D721Med (cell line): Measurements from ENCODE around the gene MAFG.
A peak's percentile ranks its signal among the peaks of the same experiment; 100 is the strongest.

Source experiments
- DNase-seq: peaks from one replicate; pipeline ENCODE4 v3.0.0; 2011; ENCODE audit warnings: low spot score; ENCODE audit not compliant: insufficient read length
- FAIRE-seq: peaks from 2 replicates; lab custom pipeline; 2011; peaks lifted over from hg19 to GRCh38; lab: Jason Lieb, UNC
- CTCF ChIP-seq: IDR thresholded peaks from 2 replicates; pipeline ENCODE4 v1.5.1; 2012; ENCODE audit warnings: mild to moderate bottlenecking, control low read depth; ENCODE audit not compliant: insufficient read depth; ENCODE audit errors: missing control alignments

The MAFG gene

DNA sequence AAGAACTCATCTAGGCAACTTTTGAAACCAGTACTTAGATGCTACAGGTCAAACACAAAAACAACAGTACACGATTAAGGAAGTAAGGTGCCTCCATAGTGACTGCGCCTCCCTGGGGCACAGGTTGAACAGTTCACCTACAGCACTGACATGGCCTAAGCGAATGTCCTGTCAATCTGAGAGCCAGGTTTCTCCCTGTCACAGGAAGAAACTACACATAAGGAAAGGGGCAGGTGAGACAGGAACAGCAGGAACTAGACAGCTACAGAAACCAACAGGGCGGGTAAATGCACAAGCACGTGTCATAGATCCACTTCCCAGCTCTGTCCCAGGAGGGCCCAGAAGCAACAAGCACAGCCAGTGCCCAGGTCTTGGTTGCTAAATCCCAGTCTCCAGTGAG lies 48.4 kb downstream of the MAFG start:
- TF ChIP-seq CTCF = no peak
- FAIRE-seq = no peak
- no peak for DNase-seq

DNA sequence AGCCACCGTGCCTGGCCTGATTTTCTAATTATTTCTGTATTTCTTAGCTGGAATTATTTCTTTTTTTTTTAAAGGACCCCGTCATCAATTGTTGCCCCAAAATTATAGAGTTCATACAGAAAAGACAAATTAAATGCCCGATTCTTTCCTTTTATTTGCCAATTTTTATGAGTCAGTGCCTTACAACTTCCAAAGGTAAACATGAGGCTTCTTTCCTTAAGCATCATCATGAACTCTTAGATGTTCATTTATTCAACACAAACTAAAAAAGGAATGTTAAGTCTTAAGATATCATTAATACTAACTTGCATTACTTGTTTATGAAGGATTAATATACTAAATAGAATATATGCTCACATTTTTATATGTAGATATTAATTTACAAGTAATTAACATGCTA lies 49.2 kb downstream of the MAFG start:
- FAIRE-seq (no peak), DNase-seq (no peak)
- TF ChIP-seq CTCF = no peak

DNA sequence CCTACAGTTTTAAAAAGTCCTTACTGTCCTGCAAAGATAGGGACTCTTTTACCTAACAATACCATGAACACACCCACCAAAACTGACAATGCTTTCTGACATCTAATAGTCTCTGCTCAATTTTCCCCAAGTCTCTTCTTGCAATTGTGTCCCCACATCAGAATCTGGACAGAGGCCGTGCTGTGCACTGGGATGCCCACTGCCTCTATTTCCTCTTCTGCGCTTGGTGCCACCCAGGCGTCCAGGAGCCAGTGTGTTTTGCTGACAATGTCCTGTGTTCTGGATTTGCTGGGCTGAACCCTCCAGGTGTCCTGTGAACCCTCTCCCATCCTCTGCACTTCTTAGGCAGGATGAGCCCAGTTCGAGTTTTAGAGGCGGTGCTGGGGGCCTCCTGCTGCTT lies 50.0 kb downstream of the MAFG start:
- FAIRE-seq = no peak
- TF ChIP-seq CTCF = no peak
- no peak for DNase-seq

DNA sequence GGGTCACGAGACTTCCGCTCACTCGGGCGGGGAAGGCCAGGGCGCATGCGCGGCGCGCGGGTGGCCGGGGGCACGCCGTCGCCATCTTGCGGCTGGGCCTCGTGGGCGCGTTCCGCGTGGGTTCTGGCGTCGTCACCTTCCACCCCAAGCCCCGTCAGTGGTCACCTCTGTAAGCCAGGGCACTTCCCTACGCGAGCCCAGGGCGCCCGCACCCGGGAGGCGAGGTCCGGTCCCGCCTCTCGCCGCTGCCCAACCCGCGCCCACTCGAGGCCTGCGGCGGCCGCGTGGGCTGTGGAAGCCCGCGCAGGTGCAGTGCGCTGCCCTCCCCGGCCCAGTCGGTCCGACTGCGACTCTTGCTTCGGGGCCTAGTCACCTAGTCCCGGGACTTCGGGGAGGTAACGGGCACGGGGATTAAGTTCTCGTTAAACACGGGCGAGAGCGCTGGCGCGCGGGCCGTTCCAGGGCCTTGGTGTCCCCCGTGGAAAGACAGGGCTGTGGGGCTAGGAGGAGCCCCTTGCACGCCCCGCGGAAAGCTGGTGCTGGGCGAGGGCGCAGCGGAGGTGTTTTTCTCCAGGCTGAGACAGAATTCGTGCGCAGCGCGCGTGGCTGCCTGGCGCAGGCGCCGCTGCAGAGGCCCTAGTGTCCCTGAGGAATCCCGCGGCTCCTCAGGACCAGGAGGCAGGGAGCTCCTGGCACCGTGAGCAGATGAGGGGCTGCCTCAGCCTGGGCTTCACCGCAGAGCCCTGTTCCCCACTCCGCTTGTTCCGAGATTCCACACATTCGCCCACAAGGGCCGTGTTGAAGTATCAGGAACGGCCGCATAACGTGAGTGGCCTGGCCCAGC lies 55.9 kb downstream of the MAFG start:
- TF ChIP-seq CTCF = peak; percentile 27
- DNase-seq = peak; percentile 95
- FAIRE-seq = no peak

GRCh38 chr17:81870981-81871386 lies 56.6 kb downstream of the MAFG start, which contains the start of gene ARHGDIA:
Gene ARHGDIA (minus strand): TSS chr17:81871337. CDS start chr17:81869930, 1,407 bp downstream.
- FAIRE-seq = no peak
- no peak for DNase-seq
- TF ChIP-seq CTCF = no peak

DNA sequence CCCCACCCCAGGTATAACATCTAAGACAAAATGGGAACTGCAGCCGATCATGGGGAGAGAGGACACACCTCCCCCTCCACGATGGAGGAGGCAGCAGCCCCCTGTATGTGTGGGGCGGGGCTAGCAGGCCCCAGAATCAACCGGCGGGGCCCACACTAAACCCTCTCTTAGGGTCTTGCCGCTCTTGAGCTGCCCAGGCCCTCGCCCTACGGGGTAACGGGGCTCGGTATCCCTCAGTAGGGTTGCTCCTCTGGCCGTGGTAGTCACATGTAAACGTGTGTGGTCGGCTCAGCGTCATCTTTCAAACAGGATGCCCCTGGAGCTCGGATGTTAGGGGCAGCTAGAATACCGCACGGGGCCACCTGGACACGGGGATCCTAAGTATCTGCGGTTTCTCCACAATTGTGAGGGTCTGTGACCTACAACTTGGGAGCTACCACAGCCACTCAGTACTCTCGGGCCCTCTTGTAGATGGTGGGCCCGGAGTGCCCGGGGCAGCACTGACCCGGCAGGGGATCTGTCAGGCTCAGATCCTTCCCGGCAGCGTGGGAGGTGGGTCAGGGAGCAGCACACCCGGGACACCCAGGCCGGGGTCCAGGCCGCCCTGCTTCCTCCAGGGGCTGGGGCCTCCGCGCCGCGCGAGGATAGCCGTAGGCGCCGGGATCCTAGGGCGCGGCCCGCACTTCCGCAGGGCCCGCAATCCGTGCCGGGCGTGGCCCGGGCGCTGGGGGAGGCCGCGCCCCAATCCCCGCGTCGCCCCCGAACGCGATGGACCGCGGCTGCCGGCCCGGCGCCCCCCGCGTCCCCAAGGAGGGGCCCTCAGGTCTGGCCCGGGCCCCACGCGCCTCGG lies 57.2 kb downstream of the MAFG start:
- FAIRE-seq (no peak), DNase-seq (no peak)
- no peak for TF ChIP-seq CTCF
